Panc1 (cell line): ENCODE results near the gene CARD16. TPM values are rescaled to one million over a fixed set of nuclear protein-coding genes. Genes with fewer than 3 reads are reported as not detected.
A peak's percentile ranks its signal among the peaks of the same experiment; 100 is the strongest.

ENCODE experiments used
- ATAC-seq: fragments of 200-7000 bp; cut with Tn5 transposase; 2 replicates; pipeline ENCODE4 v1.9.1; 2020; ENCODE audit warnings: mild to moderate bottlenecking, moderate library complexity
- BruUV-seq: library from RNA; stranded (reverse); fragments of 400-500 nt; replicated peaks from 2 replicates; lab custom pipeline; 2021; lab: Mats Ljungman, UMichigan
- CTCF ChIA-PET: fragments of 300-600 bp; sonication (Branson Sonifier 250); formaldehyde crosslinking; loops from one replicate; lab custom pipeline; 2022; ENCODE audit warnings: antibody characterized with exemption; lab: Charles Lee
- POLR2A ChIA-PET: fragments of 300-600 bp; sonication (Branson Sonifier 250); formaldehyde crosslinking; loops from one replicate; lab custom pipeline; 2022; ENCODE audit warnings: antibody characterized with exemption; lab: Charles Lee
- DNase-seq: peaks from one replicate; pipeline ENCODE4 v3.0.0-alpha.2; 2010; ENCODE audit warnings: low read depth, low spot score
- H3K27ac ChIP-seq: 2 replicates; pipeline ENCODE4 v1.5.1; 2011; ENCODE audit warnings: mild to moderate bottlenecking, low read length, inconsistent platforms
- H3K27me3 ChIP-seq: fragments of 200-500 bp; sonication (Bioruptor generic); 2 replicates; pipeline ENCODE4 v1.6.0; 2014; ENCODE audit warnings: low read length, inconsistent platforms; ENCODE audit not compliant: control insufficient read depth, insufficient read depth
- H3K36me3 ChIP-seq: fragments of 200-500 bp; sonication (Bioruptor generic); 2 replicates; pipeline ENCODE4 v1.5.1; 2014; ENCODE audit warnings: inconsistent platforms, mild to moderate bottlenecking, low read length, moderate library complexity; ENCODE audit not compliant: control insufficient read depth, insufficient read depth
- H3K4me1 ChIP-seq: 2 replicates; pipeline ENCODE4 v1.5.1; 2011; ENCODE audit warnings: inconsistent platforms, mild to moderate bottlenecking, low read length, moderate library complexity; ENCODE audit not compliant: control insufficient read depth, insufficient read depth
- H3K4me3 ChIP-seq, 2 experiments: 2 replicates each; pipeline ENCODE4 v1.5.1; 2011 to 2012; ENCODE audit warnings: low read depth in 2 of 2, low read length in 2 of 2, mild to moderate bottlenecking in 2 of 2, inconsistent platforms in 1 of 2, moderate library complexity in 1 of 2
- H3K9me3 ChIP-seq: fragments of 200-500 bp; sonication (Bioruptor generic); 2 replicates; pipeline ENCODE4 v1.5.1; 2014; ENCODE audit warnings: low read depth, mild to moderate bottlenecking, inconsistent platforms, low read length, moderate library complexity; ENCODE audit not compliant: control insufficient read depth, insufficient read depth
- POLR2AphosphoS5 ChIP-seq: IDR thresholded peaks from 2 replicates; pipeline ENCODE4 v1.6.1; 2012; ENCODE audit warnings: mild to moderate bottlenecking, low read depth, low read length, moderate library complexity
- SIN3A ChIP-seq: IDR thresholded peaks from 2 replicates; pipeline ENCODE4 v1.6.1; 2012; ENCODE audit warnings: low read depth, mild to moderate bottlenecking, low read length, moderate library complexity, borderline replicate concordance; ENCODE audit not compliant: insufficient read depth
- TCF7L2 ChIP-seq: IDR thresholded peaks from 2 replicates; pipeline ENCODE4 v1.6.1; 2011; ENCODE audit warnings: mild to moderate bottlenecking, low read depth, low read length, inconsistent platforms
- in situ Hi-C: cut with HindIII; loops from 2 replicates; pipeline ENCODE4 v1.10.0; 2016; ENCODE audit warnings: low sequenced_read_pairs, low pct_unique_long_range_greater_than_20kb
- intact Hi-C: fragments of 100-400 bp; cut with micrococcal nuclease; formaldehyde crosslinking; loops from one replicate; pipeline ENCODE4 v1.10.0; 2022; ENCODE audit not compliant: unreplicated experiment
- total RNA-seq: library from RNA; stranded (reverse); gene quantifications from one replicate; pipeline ENCODE4 v1.2.1, GENCODE V29; 2021; ENCODE audit not compliant: unreplicated experiment
- TF ChIP-seq, protein P1 (sequence below): fragments of 450-650 bp; IDR thresholded peaks from 2 replicates; pipeline ENCODE4 v1.5.1; 2017; ENCODE audit warnings: mild to moderate bottlenecking
- TF ChIP-seq, protein P2 (sequence below), 2 experiments: IDR thresholded peaks; 2 replicates each; pipeline ENCODE4 v1.6.1; 2011 to 2012; ENCODE audit warnings: low read depth in 2 of 2, control low read depth in 1 of 2, low read length in 1 of 2, mild to moderate bottlenecking in 1 of 2, moderate library complexity in 1 of 2; ENCODE audit not compliant: insufficient read depth in 1 of 2

The CARD16 gene
- total RNA-seq, 1 experiment from 2014 or later: not detected

DNA sequence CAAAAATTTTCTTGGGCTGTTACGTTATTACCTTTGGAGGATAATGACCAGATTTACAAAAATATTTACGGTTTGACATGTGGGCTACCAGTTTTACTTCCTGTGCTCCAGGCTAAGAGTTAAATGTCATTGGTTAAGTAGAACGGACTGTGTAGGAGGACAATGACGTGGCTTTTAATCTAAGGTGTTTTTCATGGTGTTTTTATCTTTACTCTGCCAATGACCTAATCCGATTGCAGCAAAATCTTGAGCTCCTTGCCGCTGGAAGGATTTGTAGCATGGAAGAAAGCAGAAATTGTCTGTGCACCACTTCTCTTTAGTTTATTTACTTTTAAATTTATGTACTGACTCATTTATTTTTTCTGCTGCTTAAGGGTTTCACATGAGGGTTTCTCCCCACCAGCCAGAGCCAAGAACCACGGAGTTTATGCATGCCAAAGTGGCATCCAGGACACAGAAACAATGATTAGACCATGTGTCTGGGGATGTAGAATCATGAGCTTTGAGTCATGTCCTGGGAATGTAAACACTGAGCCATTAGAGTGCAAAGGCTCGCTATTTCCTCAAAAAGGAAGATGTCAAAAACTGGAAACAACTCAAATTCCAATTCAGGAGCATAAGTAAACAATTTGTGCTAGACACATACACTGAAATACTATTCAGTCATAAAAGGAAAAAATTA, 1.9 kb upstream of the CARD16 start:
- ATAC-seq: peak; percentile 99

DNA sequence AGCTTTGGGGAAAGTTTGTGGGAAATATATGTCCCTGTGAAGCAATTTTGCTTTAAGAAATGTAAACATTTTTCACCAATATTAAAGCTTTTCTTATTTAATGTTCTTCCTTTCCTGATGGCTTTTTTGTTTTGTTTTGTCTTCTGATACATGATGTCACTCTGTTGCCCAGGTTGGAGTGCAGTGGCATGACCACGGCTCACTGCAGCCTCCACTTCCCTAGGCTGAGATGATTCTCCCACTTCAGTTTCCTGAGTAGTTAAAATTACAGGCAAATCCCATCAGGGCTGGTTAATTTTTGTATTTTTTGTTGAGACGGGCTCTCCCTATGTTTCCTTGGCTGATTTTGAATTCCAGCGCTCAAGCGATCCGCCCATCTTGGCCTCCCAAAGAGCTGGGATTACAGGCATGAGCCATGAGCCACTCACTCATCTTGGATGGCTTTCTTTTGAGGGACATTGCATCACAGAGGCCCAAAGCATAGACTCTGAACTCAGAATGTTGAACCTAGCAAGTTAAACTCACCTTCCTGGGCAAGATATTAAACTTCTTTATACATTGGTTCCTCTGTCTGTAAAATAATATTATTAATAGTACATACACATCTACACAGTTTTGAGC, 651 bp upstream of the CARD16 start:
- ChIA-PET CTCF (no interaction called here), POLR2A (no interaction called here)
- H3K27ac ChIP-seq: peak overlapping the region; percentile 32; the same call in 1 of the 2 replicates
- BruUV-seq: no TSS peak
- in situ Hi-C loops (no loop called here), intact Hi-C loops (no loop called here)
- no peaks in the 10 kb centered on the region for H3K27me3 ChIP-seq
- DNase-seq: no peak
- no peak for ATAC-seq
- no peaks in the 10 kb centered on the region for H3K36me3 ChIP-seq
- H3K9me3 ChIP-seq: no peaks in the 10 kb centered on the region; the same call in 1 of the 2 replicates
- H3K4me3 ChIP-seq: no peak overlapping the region
- H3K4me1 ChIP-seq: peaks cover 10% of the 10 kb centered on the region
- TF ChIP-seq TCF7L2 (no peak), POLR2AphosphoS5 (no peak), SIN3A (no peak)
- TF ChIP-seq, protein P1, sequence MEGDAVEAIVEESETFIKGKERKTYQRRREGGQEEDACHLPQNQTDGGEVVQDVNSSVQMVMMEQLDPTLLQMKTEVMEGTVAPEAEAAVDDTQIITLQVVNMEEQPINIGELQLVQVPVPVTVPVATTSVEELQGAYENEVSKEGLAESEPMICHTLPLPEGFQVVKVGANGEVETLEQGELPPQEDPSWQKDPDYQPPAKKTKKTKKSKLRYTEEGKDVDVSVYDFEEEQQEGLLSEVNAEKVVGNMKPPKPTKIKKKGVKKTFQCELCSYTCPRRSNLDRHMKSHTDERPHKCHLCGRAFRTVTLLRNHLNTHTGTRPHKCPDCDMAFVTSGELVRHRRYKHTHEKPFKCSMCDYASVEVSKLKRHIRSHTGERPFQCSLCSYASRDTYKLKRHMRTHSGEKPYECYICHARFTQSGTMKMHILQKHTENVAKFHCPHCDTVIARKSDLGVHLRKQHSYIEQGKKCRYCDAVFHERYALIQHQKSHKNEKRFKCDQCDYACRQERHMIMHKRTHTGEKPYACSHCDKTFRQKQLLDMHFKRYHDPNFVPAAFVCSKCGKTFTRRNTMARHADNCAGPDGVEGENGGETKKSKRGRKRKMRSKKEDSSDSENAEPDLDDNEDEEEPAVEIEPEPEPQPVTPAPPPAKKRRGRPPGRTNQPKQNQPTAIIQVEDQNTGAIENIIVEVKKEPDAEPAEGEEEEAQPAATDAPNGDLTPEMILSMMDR: no peak
- TF ChIP-seq, protein P2, sequence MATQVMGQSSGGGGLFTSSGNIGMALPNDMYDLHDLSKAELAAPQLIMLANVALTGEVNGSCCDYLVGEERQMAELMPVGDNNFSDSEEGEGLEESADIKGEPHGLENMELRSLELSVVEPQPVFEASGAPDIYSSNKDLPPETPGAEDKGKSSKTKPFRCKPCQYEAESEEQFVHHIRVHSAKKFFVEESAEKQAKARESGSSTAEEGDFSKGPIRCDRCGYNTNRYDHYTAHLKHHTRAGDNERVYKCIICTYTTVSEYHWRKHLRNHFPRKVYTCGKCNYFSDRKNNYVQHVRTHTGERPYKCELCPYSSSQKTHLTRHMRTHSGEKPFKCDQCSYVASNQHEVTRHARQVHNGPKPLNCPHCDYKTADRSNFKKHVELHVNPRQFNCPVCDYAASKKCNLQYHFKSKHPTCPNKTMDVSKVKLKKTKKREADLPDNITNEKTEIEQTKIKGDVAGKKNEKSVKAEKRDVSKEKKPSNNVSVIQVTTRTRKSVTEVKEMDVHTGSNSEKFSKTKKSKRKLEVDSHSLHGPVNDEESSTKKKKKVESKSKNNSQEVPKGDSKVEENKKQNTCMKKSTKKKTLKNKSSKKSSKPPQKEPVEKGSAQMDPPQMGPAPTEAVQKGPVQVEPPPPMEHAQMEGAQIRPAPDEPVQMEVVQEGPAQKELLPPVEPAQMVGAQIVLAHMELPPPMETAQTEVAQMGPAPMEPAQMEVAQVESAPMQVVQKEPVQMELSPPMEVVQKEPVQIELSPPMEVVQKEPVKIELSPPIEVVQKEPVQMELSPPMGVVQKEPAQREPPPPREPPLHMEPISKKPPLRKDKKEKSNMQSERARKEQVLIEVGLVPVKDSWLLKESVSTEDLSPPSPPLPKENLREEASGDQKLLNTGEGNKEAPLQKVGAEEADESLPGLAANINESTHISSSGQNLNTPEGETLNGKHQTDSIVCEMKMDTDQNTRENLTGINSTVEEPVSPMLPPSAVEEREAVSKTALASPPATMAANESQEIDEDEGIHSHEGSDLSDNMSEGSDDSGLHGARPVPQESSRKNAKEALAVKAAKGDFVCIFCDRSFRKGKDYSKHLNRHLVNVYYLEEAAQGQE (IDR thresholded peaks at IDR 0.05; ENCODE audit: insufficient read depth in 1 of 2, low read depth in 2 of 2, low read length in 1 of 2): no peak

More for the DNA sequence above, 1.9 kb upstream of the CARD16 start:
- in situ Hi-C loops (no loop called here), intact Hi-C loops (no loop called here)
- H3K4me3 ChIP-seq: peak overlapping the region in 1 of 2 experiments; percentile 36; a peak in 2 of 4 replicates
- peak; percentile 97 for DNase-seq
- POLR2A ChIA-PET: interaction anchor here (0.6 kb wide), 2 partner anchors 139 to 468 kb away, joined by 3 read pairs; no protein-coding TSS in a partner anchor
- CTCF ChIA-PET: interaction anchor here (0.6 kb wide), 1 partner anchor 40 kb away, joined by 3 read pairs; no protein-coding TSS in a partner anchor
- no peaks in the 10 kb centered on the region; the same call in 1 of the 2 replicates for H3K9me3 ChIP-seq
- no TSS peak for BruUV-seq
- no peaks in the 10 kb centered on the region for H3K36me3 ChIP-seq
- H3K27ac ChIP-seq: peak overlapping the region; percentile 65
- no peaks in the 10 kb centered on the region for H3K27me3 ChIP-seq
- peaks cover 10% of the 10 kb centered on the region for H3K4me1 ChIP-seq
- TF ChIP-seq, protein P1: no peak
- TF ChIP-seq, protein P2 (IDR thresholded peaks at IDR 0.05; ENCODE audit: insufficient read depth in 1 of 2, low read depth in 2 of 2, low read length in 1 of 2): 0 out of 4 replicates have a peak, but pooled peaks of 1 of the 2 experiments have one; percentile 36
- TF ChIP-seq SIN3A (no peak), POLR2AphosphoS5 (peak; percentile 58; the same call in 1 of the 2 replicates), TCF7L2 (peak; percentile 70; the same call in 1 of the 2 replicates)
